GM19455 (cell line): ENCODE data around the gene PTPRT.

Experiments used
- ATAC-seq: cut with Tn5 transposase; IDR thresholded peaks from one replicate; pipeline ENCODE4 v1.9.1; 2021; ENCODE audit not compliant: unreplicated experiment

PTPRT gene

DNA sequence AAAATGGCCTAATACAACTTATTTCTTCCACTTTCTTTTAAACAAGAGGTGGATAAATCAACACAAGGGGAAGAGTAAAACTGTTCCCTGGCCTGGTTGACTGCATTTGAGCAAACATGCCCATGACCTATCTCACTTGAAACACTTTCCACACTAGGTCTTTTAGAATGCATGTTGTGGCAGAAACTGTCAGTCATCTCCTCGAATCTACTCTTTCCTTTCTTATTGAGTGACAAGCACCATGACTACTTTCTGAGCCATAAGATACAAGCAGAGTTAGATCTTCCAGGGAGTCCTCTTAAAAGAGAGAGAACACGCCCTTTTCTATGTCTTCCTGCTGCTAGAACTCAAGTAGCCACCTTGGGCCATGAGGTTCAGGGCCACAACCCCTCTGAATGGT is 66.5 kb downstream of the PTPRT start:
- no peak for ATAC-seq

DNA sequence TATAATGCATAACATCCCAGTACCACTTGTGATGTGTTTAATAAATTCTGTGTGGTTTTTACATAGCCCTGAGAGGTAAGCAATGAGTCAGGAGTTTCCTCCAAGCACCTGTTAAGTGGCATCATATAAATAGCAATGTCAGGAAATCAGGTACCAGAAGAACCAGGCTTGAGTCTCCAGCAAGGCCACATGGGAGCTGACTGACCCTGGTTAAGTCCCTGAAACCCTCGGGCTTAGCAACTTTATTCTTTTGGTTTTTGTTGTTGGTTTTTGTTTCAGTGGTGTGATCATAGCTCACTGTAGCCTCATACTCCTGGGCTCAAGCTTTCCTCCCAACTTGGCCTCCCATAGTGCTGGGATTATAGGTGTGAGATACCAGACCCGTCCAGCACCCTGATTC is 70.0 kb downstream of the PTPRT start:
- no peak for ATAC-seq

DNA sequence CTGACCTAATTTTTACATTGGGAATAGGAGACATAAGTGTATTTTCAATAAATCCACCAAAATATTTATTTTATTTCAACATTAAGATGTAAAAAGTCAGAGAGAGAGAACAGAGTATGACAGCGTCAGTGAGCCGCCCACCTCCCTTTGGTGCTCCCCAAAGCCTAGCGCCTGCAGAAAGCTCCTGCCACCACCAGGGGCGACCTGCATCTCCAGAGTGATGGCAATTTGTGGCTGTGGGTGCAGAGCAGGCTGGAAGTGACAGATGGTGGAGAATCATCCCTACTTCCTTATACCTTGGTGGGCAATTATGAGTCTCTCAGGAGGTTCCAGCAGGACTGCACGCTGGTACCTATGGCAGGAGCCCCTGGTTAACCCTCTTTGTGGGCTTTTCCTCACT is 87.3 kb downstream of the PTPRT start:
- ATAC-seq: no peak

DNA sequence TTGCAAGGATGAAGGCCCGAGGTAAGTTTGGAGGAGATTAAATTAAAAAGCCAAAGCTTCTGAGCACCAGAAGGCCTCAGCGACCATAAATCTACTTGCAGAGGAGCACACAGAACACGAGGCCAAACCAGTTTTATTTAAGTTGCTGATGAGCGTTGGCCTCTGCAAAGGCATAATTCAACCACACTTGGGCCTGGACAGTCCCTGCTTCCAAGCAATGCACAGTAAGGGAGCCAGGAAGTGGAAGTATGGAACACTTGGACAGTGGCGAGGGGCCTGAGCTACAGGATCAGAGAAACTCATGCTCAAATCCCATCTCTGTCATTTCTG is 92.8 kb downstream of the PTPRT start:
- no peak for ATAC-seq

DNA sequence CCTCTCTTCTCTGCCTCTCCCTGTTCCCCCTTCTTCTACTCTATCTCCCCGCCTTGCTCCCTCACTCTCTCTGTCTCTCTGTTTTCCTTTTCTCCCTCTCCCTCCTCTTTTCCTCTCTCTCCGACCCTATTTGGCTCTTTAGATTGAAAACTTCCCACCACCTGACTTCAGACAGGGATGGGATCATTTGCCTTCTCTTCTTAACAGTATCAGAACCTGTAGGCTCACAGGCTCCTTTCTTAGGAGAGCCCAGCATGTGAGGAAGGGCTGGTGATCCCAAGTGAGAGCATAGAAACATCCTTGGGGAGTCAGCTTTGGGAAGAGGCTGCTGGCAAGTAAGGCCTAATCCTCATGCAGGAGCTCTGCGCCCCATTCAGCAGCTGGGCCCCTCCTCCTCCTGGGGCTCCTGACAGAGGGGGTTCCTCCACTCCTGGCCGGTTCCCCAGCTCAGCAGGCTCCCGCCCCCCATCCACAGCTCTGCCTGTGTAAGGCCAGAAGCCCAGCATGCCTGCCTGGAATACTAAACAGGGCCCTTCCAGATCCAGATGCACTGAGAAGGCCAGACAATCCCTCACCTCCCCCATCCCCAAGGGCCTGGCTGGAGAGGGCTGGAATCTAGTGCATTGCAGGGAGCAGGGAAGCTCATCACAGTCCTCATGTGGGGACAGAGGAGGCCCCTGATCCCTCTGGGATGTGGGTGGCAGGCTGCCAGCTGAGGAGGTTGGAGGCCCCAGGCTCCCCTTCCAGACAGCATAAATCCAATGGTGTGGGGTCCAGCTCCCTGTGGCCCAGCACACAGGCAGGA is 93.4 kb downstream of the PTPRT start:
- no peak for ATAC-seq

DNA sequence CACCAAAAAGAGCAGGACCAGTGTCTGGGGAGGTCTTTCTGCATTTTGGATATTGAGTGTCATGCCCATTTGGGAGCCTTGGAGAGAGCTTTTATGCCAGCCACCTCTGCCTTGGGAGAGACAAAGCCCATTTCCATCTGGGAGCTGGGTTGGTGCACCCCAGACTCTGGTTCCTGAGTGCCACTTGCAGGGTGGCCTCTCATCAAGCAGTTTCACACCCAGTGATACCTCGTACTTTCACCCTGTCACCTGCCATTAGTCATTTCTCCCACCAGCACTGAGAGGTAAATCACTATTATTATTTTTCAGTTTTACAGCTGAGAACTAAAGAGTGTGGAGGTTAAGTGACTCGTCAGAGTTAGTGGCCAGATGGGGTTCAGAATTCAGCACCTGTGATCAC is 94.7 kb downstream of the PTPRT start:
- ATAC-seq: no peak

DNA sequence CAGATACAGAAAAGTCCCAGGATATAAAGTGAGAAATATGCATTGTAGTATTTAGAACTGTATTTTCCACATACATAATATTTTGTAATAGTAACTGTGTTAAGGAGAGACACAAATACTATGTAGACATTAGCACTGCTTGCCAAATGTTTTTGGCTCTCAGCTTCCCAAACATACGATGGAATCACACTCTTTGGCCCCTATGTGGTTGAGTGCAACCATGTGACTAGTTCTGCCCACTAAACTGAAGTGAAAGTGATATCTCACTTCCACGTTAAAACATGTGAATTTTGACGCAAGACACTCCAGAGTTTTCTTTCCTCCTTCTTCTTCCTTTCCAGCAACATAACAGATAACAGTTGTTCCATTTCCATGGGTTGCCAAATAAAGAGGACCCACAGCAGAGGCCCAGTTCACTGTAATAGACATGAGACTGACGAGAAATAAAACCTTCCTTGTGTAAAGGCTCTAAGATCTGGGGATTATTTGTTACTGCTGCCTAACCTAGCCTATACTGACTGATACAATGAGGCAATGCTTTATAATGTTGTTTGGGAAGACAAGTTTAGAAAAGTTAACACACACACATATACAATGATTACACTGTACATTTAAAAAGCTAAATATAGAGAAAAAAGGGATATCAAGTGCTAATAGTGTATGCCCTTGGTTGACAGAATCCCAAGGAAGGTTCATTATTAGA is 97.2 kb downstream of the PTPRT start:
- ATAC-seq: no peak

DNA sequence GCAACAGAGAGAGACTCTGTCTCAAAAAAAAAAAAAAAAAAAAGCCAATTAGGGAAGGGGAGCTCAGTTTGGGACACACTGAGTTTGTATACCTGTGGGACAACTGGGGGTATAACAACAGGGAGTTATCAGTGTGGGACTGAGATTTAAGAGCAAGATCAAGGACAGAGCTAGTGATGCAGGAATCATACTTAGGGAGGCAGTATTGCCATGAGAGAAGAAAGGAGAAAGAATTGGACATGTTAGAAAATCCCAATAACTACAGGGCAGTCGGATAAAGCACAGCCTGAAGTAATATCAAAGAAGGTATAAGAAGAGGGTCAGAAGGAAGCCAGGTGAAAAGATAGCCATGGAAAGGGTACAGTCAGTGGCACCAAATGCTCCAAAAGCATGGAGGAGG is 121.2 kb downstream of the PTPRT start:
- no peak for ATAC-seq

DNA sequence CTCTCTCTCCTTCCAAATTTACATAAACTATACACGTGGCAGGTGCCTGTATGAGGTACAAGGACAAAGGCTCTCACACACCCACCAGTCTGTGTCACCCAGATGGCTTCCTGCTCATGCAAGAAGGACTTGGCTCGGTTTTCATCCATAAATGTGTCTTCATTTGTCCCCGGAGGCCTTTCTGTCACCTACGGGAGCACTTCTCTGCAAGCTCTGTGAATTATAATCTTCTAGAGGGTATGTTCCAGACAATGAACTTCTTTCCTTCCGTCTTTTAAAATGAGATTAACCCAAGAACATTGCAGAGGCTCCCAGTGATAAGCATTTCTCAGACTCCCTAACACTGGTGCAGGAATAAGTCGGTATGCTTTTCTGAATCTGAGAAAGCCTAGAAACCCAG is 123.6 kb downstream of the PTPRT start:
- no peak for ATAC-seq

DNA sequence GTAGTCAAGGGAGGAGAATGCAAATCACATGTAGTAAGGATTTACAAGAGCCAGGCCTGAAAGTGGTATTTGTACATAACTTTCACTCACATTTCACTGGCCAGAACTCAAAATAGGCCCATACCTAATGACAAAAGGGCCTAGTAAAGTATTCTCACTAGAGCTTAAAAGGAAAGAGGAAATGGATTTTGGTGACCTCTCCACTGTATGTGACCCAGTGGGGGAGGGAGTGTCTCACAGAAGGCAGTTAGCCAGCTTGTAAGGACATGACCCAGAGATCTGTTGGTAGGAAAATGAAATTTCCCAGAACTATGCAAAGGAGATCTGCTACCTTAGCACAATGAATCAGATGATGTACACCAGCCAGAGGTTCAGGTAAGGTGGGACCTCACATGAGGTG is 124.4 kb downstream of the PTPRT start:
- ATAC-seq: no peak

DNA sequence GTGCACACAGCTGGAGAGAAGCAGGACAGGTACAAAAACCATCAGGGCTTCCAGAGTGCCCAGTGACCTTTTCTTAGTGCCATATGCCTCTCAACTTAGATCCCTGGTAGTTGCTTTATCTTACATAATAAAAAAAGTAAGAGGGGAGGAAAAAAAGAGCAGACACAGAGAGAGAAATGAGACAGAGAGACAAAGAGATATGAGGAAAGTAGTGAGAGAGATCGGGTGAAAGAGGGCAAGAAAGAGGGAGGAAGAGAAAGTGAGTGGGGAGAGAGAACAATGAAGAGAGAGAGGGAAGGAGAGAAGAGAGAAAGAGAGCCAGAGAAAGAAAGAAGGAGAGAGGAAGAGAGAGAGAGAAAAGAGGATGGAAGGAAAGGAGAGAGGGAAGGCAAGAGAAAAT is 131.6 kb downstream of the PTPRT start:
- no peak for ATAC-seq

DNA sequence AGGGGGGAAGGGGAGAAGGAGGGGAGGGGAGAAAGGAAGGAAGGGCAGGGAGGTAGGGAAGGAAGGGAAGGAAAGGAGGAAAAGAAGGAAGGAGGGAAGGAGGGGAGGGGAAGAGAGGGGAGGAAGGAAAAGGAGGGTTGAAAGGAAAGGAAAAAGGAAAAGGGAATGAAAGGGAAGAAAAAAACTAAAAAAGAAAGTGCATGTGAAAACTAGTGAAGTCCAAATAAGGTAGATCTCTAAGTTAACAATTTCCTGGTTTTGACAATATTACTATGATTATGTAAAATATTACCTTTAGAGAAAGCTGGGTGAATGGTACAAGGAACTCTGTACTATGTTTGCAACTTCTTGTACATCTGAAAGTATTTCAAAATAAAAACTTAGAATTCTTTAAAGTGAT is 132.4 kb downstream of the PTPRT start:
- ATAC-seq: no peak

DNA sequence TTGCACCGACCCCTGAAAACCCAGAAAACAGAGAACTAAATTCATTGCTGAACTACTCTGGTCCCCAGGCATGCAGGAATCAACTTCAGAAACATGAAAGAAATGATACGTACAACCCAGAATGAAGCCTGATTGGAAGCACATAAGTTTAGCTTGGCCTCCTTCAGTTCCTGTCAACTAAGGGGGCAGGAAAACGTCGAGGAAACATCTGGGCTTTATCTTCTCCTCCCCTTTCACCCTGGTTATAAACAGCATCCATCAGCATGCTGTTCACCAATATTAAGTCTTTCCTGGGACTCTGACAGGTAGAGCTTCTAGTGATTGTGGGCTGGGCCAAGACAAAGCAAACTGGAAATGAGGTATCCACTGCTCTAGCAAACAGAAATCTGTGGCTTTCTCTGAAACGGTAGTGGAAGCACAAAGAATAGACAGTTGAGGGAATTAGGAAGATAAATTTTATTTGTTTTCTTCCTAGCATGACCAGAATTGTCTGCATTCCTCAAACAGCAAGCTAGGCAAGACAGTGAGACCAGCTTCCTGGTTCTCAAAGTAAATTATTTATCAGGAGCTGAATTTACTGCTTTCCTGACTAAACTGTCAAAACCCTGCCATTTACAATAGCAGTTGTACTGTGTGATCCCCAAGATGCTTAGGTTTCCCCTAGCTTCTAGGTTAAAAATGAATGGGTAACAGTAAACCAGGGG is 134.4 kb downstream of the PTPRT start:
- ATAC-seq: no peak

DNA sequence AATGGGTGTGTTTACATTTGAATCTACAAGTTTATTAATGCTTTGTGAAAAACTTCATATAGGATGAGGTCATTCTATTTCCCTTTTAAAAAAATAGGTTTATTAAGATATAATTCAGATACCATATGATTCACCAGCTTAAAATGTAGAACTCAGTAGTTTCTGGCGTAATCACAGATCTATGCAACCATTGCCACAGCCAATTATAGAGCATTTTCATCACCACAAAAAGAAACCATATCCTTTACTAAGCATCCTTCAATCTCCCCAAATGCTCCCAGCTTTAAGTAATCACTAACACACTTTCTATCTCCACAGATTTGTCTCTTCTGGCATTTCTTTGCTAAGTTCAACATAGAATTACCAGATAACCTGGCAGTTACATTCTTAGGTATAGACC is 137.2 kb downstream of the PTPRT start:
- no peak for ATAC-seq

DNA sequence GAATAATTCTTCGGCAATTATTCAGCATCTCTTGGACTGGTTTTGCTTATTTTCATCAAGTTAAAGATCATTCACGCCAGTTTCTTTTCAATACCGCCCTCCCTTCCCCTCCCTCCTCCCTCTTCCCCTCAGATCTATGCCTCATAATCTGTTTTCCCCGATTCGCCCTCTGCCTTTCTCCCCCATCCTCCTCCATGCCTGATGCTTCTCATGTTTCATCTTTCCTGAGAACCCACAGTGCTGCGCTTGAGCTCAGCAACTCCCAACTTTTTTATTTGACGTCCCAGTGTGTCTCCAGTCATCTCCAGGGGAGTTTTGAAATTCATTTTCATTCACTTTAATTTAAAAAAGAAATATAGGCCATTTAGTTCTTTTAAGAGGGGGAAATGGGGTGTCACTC is 142.7 kb downstream of the PTPRT start:
- no peak for ATAC-seq

DNA sequence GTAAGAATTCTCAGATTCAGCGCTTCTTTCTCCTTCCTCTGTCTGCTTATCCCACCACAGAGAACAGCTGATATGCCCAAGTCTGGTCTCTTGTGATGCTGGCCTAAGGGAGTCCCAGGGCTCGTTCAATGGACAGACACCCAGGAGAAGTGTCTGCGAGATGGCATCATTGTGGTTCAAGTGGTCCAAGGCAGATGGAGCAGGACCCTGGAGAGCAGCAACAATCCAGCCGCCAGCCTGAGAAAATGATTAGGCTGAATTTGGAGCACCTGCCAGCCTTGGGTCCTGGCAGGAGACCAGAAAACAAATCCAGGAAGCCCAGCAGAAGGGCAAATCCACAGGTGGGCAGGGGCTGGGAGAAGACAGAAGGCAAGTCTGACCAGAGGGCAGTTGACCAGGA is 145.8 kb downstream of the PTPRT start:
- no peak for ATAC-seq

DNA sequence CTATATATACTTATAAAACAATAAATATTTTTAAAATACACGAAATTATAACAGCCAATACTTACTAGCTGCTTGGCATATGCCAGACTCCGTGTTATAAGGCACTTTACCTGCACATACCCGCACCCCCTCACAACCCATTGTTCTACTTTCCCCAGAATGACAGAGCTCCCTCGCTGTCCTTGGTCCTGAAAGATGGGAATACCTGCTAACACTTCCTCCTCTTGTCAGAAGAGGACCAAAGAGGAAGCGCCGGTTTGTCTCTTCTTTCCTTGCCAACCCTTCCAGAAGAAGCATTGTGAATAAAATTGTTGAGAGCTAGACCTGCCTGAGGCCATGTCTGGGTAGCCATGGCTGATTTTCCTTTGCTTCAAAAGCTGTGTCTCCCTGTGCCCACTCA is 149.3 kb downstream of the PTPRT start:
- no peak for ATAC-seq

DNA sequence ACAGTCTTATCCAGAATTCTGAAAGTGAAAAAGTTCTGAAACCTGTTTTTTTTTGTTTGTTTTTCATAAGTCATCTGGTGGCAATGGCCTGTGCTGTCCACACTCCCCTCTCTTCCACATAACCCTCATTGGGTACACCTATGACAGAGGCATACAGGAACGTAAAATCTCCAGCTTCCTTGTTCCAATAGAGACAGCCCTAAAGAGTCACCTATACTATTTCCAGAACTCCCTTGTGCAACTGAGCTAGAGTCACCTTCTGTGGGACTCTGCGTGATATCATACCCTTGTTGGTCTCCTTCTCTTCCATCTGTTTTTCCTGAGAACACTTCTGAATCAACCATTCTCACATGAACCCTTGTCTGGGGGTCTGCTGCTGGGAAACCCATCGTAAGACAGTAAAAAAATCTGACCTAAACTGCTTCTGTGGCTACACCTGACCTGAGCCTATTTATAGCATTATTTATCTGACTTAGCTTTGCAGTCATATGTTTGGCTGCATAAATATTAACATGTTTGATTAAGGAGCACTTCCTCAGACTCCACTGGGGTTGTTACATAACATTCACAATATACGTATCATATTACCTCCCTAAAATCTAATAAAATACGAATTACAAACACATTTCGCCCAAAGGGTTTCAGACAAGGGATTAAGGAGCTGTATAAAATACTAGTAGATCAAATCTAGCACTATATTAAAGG is 151.9 kb downstream of the PTPRT start:
- no peak for ATAC-seq

DNA sequence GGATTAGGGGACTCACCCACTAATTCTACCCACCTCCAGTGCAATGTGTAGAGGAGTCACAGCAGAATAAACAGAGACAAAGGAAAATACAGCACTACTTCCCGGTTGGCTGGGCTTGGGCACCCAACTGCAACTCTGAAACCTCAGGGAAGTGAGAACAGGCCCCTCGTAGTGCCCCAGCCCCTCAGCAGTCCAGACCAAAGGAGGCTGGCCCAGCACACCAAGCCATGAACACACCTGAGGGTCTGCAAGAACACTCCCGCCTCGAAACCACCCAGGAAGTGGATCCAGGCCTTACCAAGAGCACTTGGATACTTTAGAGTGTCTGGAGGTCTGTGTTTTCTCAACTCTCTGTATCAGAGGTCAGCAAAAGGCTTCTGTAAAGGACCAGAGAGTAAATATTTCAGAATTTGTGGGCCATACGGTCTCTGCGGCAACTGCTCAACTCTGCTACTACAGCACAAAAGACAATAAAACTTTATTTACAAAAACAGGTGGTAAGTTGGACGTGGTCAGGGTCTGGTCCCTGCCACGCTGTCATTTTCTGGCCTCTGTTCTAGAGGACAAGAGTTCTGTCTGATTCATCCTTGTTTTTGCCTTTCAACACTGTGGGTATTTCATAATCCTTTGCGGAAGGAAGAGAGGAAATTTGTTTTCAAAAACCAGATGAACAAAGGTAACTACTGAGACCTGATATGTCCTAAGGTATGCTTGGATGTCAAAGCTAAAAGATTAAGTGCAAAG is 154.6 kb downstream of the PTPRT start:
- ATAC-seq: no peak

DNA sequence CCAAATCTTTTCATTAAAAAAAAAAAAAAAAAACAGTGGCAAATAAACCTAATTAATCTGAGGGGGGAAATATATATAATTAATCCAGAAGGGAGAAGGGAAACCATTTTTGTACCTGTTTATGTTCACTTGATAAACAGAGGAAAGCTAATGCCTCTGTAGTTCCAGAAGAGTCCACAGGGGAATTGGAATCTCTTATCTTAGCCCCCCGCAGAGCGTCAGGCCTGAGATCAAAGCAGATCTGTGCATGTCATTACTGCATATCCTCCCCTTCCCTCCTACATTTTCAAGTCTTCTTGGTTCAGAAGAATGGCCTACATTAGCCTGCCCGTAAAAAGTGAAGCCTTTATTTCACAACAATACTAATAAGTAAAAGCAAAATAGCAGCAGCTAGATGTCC is 157.2 kb downstream of the PTPRT start:
- ATAC-seq: no peak

DNA sequence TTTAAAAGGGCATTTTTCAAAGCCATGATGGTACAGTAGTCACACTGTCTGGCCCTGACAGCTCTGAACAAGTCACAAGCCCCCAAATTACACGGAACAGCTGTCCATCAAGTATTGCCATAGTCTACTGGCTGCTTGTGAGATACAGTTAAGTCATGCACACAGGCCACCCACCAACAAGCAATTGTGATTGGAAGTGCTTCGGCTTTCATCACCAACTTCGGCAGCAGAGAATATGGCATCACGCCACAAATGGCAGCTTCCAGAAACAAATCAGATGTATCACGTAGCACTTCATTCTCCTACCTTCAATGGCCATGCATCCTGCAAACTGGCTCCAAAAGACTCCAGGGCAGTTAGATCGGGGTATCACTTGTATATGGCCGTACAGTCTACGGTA is 160.5 kb downstream of the PTPRT start:
- no peak for ATAC-seq
